GM21367 (cell line): Measurements from ENCODE around the gene CLSTN2.
A peak's percentile ranks its signal among the peaks of the same experiment; 100 is the strongest.

Source experiments
- ATAC-seq: cut with Tn5 transposase; IDR thresholded peaks from one replicate; pipeline ENCODE4 v1.9.1; 2021; ENCODE audit not compliant: unreplicated experiment

CLSTN2 gene

GRCh38 chr3:140472306-140473020 is 537.5 kb downstream of the CLSTN2 start:
- no peak for ATAC-seq

DNA sequence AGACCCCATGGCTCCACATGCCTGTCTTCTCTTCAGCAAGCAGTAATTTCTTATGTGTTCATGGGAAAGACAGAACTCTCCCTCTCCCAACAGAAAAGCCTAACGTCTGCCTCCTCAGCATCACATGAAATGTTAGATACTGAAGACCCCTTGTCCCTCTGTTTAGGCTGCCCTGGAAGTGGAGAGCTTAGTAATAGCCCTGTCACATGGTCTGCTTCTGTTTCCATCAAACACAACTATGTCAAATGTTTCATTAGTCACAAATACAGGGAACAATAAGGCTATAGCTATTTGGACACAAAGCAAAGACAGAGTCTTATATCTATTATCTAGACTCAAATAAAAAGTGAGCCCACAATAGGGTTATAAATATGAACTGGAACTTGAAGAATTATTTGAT is 552.6 kb downstream of the CLSTN2 start:
- ATAC-seq, result no peak

DNA sequence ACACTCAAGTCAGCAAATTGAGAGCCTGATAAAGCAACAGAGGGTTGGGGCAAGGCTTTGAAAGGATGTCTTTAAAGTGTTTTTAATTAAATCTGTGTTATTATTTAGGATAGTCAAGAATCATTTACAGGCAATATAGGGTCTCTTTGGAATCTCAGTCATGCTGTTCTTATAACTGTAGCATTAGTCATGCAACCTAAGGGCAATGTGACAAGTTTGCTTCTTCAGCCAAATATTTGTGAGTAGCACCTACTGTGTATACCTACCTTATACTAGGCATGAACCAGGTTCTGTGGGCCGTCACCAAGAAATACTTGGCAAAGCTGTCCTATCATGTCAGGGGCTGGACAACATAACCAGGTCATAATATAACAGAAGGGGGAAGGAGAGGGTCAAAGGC is 558.3 kb downstream of the CLSTN2 start:
- ATAC-seq, result no peak

- no peak for ATAC-seq
Measured at GRCh38 chr3:140494970-140495369, 560.0 kb downstream of the CLSTN2 start.

GRCh38 chr3:140497331-140497730 is 562.3 kb downstream of the CLSTN2 start:
- ATAC-seq, result no peak

- no peak for ATAC-seq
Measured at GRCh38 chr3:140499114-140499757, 564.3 kb downstream of the CLSTN2 start.

GRCh38 chr3:140500473-140500872 is 565.5 kb downstream of the CLSTN2 start:
- ATAC-seq, result no peak

DNA sequence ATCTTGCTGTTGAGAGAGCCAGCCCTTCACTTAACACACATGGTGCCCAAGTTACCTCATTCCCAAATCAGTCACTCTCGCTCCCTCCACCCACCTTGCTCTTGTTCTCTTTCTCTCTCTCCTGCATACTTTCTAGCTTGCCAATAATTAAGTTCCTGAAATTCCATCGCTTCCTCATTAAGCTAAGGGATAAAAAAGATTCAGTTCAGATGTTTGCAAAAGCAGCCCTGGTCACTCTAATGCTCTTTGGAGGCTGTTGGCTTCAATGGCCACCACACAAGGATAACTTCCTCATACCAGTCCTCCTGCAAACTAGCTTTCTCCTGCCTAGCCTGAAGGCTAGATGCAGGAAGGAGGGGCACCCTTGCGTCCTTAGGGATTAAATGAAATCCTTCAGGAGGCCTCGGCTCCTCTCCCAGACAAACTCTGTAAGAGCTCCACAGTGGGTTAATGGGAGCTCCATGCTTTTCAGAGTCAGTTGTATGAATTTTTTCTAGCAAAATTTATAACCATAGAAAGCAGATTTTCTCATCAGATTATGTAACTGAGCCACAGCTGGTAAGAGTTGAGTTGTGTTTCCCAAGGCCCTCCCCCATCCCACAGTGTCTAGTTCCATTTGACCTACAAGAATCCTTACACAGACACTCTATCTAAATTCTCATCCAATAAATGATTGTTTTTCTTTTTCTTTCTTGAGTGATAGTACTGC is 566.2 kb downstream of the CLSTN2 start:
- ATAC-seq, result no peak

DNA sequence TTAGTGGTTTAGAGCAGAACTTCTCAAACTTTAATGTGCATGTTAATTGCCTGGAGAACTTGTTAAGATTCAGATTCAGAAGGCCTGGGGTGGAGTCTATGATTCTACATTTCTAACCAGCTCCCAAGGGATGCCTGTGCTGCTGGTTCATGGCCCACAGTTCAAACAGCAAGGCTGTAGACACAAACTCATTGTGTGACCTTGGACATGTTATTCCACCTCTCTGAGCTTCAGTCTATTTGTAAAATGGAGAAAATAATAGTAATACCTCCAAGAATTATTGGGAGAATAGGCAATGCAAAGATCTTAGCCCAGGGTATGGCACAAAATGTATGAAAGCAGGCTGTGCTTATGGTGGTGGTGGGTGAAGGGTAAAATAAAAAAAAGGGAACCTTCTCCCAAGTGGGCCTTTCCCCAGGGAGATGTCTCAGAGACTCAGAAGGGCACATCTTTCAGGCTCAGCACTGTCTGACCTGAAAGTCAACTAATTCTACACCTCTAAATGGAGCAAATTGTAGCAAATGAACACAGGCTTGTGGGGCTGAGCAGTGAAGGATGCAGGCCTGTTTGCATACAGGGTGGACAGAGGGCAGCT is 566.9 kb downstream of the CLSTN2 start:
- ATAC-seq, result no peak

DNA sequence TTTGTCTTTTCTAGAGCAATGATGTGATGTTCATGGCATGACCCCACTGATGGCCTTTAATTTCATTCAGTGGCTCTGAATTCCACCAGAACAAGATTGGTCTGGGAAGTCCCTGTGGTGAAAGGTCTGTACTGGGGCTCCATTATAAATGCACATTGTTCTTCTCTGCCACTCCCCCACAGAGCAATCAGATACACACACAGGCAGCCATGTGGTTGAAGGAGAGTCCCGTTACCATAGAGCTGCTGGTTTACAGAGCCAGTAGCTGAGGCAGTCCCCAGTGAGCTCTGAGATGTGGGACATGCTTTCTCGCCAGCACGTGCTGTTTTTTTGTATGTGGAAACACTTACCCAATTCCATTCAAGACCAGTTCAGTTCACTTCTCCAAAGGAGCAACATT is 570.2 kb downstream of the CLSTN2 start:
- peak; percentile 49 for ATAC-seq

GRCh38 chr3:140505876-140506275 is 570.9 kb downstream of the CLSTN2 start:
- ATAC-seq, result no peak

DNA sequence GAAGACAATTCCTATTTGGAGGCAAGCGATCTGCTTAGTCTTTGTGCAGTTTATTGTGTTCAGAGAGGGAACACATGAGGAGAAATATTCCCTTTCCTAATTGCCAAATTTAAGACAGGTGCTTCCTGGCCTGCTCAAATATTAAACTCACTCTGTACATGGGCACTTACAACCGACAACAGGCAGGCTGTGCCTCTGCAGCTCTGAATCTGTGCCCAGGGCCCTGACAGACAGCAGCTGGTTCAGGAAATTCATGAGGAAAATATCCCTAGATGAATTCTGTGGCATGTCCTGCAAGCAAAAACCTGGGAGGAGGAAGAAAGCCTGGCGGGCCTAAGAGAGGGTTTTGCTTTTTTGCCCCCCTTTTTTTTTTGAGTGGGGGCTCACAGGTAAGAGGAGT is 573.6 kb downstream of the CLSTN2 start:
- ATAC-seq, result no peak

DNA sequence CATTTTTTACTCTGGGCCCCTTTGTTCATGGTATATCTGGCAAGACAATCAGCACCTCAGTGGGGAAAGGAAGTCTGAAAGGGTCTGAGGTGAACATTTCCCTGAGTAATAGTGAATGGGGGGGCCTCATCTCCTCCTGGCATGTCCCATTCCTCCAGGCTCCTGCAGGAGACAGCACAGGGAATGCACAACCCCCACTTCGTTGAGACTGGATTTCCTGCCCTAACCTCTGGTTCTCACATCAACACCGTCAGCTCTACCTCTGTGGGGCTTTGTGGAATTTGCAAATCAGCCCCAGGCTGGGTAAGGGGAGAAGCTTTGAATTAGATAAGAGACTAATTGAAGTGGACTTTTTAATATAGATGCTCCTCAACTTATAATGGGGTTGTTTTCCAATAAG is 574.5 kb downstream of the CLSTN2 start:
- ATAC-seq, result no peak

DNA sequence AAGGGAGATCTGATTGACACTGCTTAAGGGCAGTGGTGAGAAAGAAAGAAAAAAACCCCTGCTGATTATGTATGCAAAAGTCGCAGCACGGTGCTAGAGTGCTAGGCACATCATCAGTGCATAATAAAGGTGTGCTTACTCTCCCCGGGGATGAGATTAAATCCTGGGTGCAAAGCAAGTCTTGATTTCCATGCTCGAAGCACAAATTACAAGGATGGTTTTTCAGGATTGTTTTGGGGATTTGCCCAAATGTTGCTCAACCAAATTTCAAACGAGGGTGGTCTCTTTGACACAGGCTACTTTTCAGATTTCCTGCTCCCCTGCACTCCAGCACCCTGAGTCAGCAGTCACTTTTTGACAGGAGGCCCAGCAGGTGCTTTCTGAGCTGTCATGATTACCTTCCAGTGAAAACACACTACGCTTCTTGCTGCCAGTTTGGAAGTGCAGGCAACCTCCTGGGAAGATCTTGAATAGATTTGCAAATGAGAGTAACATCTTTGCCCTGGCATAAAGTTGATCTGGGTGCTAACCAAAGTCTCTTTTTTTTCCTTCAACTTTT is 575.4 kb downstream of the CLSTN2 start:
- ATAC-seq, result no peak

- ATAC-seq, result no peak
Measured at GRCh38 chr3:140521751-140522445, 586.9 kb downstream of the CLSTN2 start.

DNA sequence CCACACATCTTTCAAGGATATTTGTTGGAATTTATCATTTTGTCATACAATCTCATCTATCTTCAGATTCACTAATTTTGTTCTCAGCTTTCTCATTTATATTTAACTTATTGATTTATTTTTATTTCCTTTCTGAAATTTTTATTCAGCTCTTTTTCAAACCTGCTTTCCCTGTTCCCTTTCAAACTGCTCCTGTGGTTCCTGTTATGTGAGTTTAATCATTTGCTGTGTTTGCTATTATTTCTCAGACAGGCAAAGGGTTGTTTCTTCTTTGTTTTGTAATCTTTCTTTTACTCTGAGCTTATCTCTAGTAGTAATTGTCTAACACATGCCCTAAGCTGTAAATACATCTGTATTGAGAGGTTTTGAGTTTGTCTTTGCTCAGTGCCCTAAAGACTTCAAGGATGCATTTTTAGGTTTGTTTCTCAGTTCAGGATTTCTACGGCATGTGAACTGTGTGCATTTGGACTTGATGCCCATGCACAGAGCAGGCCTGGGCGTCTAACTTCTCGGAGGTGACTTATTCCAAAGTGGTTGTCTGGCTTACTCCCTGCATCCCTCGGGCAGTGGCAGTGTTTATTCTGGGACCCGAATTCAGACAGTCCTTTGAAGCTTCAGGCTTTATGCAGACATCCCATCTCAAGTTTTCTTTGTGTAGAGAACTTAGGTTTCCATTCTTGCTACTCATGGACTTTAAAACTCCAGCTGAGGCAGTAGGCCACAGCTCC is 587.8 kb downstream of the CLSTN2 start:
- ATAC-seq, result no peak

GRCh38 chr3:140523600-140523999 is 588.6 kb downstream of the CLSTN2 start:
- no peak for ATAC-seq

- ATAC-seq, result no peak
Measured at GRCh38 chr3:140527156-140527555, 592.2 kb downstream of the CLSTN2 start.

- no peak for ATAC-seq
Measured at GRCh38 chr3:140529096-140529495, 594.1 kb downstream of the CLSTN2 start.

DNA sequence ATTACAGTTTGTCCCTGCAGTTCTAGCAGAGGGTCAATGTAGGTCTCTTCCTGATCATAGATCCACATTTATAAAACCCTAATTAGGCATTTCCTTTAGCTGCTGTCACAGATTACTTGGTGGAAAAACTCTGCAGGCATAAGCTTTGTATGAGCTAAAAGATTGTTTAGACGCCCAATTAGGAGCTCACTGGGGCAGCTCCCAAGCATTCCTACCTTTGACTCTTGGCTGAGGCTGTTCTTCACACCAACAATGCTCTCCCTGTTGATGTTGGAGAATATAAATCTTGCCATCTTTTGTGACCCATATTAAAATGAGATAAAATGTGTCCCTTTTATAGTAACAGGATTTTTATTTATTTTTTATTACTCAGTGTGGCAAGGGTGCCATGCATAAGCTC is 594.6 kb downstream of the CLSTN2 start:
- ATAC-seq, result no peak
